ENCODE results near the gene OTX1. TPM values are rescaled to one million over a fixed set of nuclear protein-coding genes. Genes with fewer than 3 reads are reported as not detected.
A peak's percentile ranks its signal among the peaks of the same experiment; 100 is the strongest.

OTX1 gene
- total RNA-seq, 1 donor: not detected

DNA sequence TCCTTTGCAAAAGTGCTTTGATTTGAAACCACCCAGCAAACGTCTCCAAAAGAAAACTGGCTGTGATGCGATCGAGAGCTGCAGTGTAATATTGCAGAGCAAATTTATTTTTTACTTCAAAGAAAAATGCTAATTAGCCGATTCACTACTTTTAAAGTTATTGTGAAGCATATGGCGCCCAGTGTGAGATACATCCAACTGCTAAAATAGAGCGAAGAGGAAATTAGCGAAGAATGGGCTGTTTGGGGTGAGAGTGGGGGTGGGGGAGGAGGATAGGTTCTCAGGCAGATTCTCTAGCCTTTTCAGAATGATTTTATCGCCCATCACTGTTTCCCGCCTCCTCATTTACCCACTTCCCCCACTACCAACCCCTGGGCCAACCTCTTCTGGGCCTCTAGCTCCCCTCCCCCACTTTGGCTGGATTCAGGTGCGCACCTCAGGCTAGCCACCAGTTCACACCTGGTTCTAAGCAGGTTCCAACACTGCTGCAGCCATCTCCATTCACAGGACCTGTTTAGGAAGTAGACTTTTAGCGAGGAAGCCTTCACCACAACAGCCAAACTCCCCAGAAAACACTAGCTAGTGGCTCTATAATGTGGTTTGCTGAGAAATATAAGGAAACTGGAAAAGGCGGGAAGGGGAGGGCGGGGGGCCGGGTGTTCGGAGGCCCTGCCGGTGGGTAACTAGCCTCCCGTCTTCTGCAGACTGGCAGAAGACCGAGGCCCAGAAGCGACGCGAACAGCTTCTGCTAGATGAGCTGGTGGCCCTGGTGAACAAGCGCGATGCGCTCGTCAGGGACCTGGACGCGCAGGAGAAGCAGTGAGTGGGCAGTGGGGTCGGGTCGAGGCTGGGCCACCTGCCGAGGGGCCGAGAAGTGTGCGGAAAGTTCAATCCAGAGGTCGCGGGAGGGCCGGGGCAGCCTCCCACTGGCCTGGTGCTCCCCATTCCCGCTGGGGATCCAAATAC lies 6.0 kb upstream of the OTX1 start:
- TF ChIP-seq, protein P1, sequence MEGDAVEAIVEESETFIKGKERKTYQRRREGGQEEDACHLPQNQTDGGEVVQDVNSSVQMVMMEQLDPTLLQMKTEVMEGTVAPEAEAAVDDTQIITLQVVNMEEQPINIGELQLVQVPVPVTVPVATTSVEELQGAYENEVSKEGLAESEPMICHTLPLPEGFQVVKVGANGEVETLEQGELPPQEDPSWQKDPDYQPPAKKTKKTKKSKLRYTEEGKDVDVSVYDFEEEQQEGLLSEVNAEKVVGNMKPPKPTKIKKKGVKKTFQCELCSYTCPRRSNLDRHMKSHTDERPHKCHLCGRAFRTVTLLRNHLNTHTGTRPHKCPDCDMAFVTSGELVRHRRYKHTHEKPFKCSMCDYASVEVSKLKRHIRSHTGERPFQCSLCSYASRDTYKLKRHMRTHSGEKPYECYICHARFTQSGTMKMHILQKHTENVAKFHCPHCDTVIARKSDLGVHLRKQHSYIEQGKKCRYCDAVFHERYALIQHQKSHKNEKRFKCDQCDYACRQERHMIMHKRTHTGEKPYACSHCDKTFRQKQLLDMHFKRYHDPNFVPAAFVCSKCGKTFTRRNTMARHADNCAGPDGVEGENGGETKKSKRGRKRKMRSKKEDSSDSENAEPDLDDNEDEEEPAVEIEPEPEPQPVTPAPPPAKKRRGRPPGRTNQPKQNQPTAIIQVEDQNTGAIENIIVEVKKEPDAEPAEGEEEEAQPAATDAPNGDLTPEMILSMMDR (IDR thresholded peaks at IDR 0.05; ENCODE audit: extremely low read depth, low read depth, low read length): no peak
- H3K27me3 ChIP-seq (ENCODE audit: insufficient read depth, low read length): peaks cover 33% of the 10 kb centered on the region
- H3K4me3 ChIP-seq (ENCODE audit: insufficient read depth, low read length): no peak overlapping the region
- H3K9me3 ChIP-seq (ENCODE audit: low read depth, low read length): no peaks in the 10 kb centered on the region
- H3K79me2 ChIP-seq (ENCODE audit: insufficient read depth, low read length): no peaks in the 10 kb centered on the region
- peak; percentile 32 for DNase-seq (ENCODE audit: insufficient read length, low spot score, missing footprints)
- no peak overlapping the region for H3K27ac ChIP-seq (ENCODE audit: low read depth, low read length)
- H4K20me1 ChIP-seq (ENCODE audit: insufficient read depth, low read length): peaks cover 17% of the 10 kb centered on the region
- H3K4me1 ChIP-seq (ENCODE audit: insufficient read depth, low read length): peaks cover 1% of the 10 kb centered on the region
- peaks cover 6% of the 10 kb centered on the region for H3K36me3 ChIP-seq (ENCODE audit: insufficient read depth, low read length)
- H2AFZ ChIP-seq (ENCODE audit: low read length): no peak overlapping the region
- no peak overlapping the region for H3K4me2 ChIP-seq (ENCODE audit: insufficient read depth, low read length)

DNA sequence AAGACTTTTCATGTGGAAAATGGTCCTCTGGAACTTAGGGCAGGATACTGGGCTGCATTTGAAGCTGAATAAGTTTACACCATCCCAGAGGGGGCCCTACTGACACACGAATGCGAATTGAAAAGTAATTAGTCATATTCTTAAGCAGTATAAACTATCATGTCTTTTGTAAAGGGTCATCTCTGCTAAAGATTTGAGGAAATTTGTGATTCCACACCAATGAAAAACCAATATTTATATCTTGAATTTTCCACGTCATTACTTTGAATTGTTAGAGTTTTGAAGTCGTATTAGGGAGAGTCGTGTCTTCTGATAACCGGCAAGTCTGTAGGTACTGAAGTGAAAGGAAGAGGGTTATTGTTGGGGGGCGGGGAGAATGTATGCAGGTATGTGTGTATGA lies 4.1 kb upstream of the OTX1 start:
- Histone ChIP-seq H3K4me2 (ENCODE audit: insufficient read depth, low read length) (no peak overlapping the region), H3K27me3 (ENCODE audit: insufficient read depth, low read length) (peaks cover 42% of the 10 kb centered on the region), H3K27ac (ENCODE audit: low read depth, low read length) (no peak overlapping the region), H4K20me1 (ENCODE audit: insufficient read depth, low read length) (peaks cover 20% of the 10 kb centered on the region), H3K36me3 (ENCODE audit: insufficient read depth, low read length) (peaks cover 6% of the 10 kb centered on the region), H3K4me1 (ENCODE audit: insufficient read depth, low read length) (peaks cover 9% of the 10 kb centered on the region), H3K79me2 (ENCODE audit: insufficient read depth, low read length) (no peaks in the 10 kb centered on the region), H3K4me3 (ENCODE audit: insufficient read depth, low read length) (no peak overlapping the region), H3K9me3 (ENCODE audit: low read depth, low read length) (no peaks in the 10 kb centered on the region), H2AFZ (ENCODE audit: low read length) (no peak overlapping the region)
- peak; percentile 47 for DNase-seq (ENCODE audit: insufficient read length, low spot score, missing footprints)
- TF ChIP-seq, protein P1 (IDR thresholded peaks at IDR 0.05; ENCODE audit: extremely low read depth, low read depth, low read length): no peak

DNA sequence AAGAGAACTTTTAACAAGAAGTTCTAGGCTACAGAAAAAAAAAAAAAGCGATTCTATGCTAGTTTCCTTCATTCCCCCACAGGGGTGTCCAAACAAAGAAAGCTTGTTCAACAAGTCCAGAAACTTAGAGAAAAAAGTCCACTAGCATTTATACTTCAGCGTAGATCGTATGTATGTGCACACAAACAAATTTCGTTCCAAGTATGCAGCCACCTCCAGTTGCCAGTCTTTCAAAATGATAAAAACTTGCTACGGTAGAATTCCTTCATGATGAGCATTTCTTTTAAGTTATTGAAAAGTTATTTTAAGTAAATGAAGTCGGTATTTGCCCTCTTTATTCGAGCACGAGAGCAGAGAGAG lies 3.7 kb upstream of the OTX1 start:
- Histone ChIP-seq H3K79me2 (ENCODE audit: insufficient read depth, low read length) (no peaks in the 10 kb centered on the region), H3K27me3 (ENCODE audit: insufficient read depth, low read length) (peaks cover 42% of the 10 kb centered on the region), H3K4me1 (ENCODE audit: insufficient read depth, low read length) (peaks cover 9% of the 10 kb centered on the region), H3K36me3 (ENCODE audit: insufficient read depth, low read length) (peaks cover 6% of the 10 kb centered on the region), H3K4me2 (ENCODE audit: insufficient read depth, low read length) (no peak overlapping the region), H3K27ac (ENCODE audit: low read depth, low read length) (no peak overlapping the region), H4K20me1 (ENCODE audit: insufficient read depth, low read length) (peaks cover 20% of the 10 kb centered on the region), H3K4me3 (ENCODE audit: insufficient read depth, low read length) (no peak overlapping the region), H2AFZ (ENCODE audit: low read length) (no peak overlapping the region), H3K9me3 (ENCODE audit: low read depth, low read length) (no peaks in the 10 kb centered on the region)
- TF ChIP-seq, protein P1 (IDR thresholded peaks at IDR 0.05; ENCODE audit: extremely low read depth, low read depth, low read length): no peak
- DNase-seq (ENCODE audit: insufficient read length, low spot score, missing footprints): peak; percentile 27

All from osteoblast (primary cell).